ENCODE data around the gene TSPAN9.

TSPAN9 gene

DNA sequence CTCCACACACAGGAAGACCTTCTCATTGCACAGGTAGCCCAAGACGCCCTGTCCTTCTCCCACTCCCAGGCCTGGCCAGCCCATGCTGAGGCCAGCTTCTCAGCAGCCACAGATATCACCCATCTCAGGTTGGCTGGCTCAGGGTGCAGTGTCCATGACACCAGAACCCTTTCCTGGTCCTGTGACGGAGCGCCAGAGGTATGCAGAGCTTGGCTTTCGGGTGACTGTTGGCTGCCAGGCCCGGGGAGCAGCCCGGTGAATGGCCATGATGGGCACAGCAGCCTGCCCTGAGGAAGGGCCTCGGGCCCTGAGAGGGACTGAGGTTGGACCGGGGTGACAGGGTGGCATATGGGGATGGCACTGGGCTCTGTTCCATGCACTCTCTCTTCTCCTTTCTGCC lies 173.4 kb downstream of the TSPAN9 start:
- CTCF ChIA-PET = no interaction called here

DNA sequence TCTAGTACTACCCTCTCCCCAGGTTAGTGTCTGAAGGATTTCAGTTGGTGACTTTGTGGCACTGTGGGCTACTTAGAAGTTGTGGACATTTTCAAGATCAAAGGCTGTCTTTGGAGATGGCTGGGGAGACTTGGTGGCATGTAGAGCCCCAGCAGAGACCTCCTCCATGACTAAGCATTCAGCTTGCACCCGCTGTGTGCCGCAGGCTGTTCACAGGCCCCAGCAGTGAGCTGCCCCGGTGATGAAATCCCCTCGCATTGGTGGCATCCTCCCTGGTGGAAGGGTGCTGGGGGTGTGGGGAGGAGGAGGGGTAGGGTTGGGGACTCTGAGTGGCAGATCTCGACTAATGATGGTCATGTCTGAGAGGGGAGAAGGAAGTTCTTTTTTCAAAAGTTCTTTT lies 173.9 kb downstream of the TSPAN9 start:
- no peak for DNase-seq (ENCODE audit: extremely low spot score)
- POLR2A ChIA-PET = no interaction called here
- TF ChIP-seq, protein P1, sequence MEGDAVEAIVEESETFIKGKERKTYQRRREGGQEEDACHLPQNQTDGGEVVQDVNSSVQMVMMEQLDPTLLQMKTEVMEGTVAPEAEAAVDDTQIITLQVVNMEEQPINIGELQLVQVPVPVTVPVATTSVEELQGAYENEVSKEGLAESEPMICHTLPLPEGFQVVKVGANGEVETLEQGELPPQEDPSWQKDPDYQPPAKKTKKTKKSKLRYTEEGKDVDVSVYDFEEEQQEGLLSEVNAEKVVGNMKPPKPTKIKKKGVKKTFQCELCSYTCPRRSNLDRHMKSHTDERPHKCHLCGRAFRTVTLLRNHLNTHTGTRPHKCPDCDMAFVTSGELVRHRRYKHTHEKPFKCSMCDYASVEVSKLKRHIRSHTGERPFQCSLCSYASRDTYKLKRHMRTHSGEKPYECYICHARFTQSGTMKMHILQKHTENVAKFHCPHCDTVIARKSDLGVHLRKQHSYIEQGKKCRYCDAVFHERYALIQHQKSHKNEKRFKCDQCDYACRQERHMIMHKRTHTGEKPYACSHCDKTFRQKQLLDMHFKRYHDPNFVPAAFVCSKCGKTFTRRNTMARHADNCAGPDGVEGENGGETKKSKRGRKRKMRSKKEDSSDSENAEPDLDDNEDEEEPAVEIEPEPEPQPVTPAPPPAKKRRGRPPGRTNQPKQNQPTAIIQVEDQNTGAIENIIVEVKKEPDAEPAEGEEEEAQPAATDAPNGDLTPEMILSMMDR (IDR thresholded peaks at IDR 0.05; ENCODE audit: control extremely low read depth, extremely low read depth, low read depth, missing control alignments) = no peak
- CTCF ChIA-PET = no interaction called here

More for the DNA sequence above, 173.4 kb downstream of the TSPAN9 start:
- POLR2A ChIA-PET = no interaction called here
- TF ChIP-seq, protein P1 (IDR thresholded peaks at IDR 0.05; ENCODE audit: control extremely low read depth, extremely low read depth, low read depth, missing control alignments) = no peak
- no peak for DNase-seq (ENCODE audit: extremely low spot score)

DNA sequence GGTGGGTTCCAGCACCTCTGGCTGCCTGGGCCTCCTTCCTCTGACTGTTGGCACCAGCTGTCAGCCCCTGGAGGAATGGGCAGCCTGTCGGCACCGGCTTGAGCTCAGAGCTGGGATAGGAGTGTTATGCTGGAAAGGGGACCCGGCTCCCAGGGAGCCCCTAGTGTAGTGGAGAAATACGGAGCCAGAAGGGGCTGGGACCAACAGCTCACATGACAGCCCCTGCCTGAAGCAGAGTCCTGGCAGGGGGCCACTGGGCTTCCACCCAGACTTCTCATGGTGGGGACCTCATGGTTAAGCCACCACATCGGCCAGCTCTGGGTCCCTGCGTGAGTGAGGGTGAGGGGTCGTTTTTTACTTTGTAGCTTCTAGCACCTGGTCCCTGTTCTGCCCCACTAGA lies 174.5 kb downstream of the TSPAN9 start:
- ChIA-PET POLR2A (no interaction called here), CTCF (interaction anchor here (0.8 kb wide), 1 partner anchor 9 kb away, joined by 4 read pairs; no protein-coding TSS in a partner anchor)
- DNase-seq (ENCODE audit: extremely low spot score) = no peak
- TF ChIP-seq, protein P1 (IDR thresholded peaks at IDR 0.05; ENCODE audit: control extremely low read depth, extremely low read depth, low read depth, missing control alignments) = no peak

DNA sequence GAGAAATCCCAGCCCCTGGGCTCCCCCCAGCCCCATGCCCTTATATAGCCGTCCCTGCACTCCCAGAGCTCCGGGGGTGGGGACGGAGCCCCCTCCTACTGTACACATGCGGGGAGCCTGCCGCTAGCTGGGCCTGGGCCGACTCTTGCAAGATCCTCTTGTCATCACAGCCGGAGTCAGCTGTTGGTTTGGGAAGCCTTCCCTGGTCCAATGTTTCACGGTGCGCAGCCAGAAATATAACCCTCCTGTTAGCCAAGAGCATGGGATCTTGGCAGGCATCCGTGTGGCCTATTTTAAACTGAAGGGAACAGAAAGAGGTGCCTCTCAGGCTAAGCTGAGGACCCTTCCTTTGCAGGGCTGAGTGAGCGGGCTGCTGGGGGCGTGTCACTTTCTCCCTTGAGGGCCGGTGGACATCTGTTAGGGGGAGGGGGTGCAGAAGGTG lies 175.3 kb downstream of the TSPAN9 start:
- no peak for DNase-seq (ENCODE audit: extremely low spot score)
- ChIA-PET CTCF (interaction anchor here (0.8 kb wide), 1 partner anchor 9 kb away, joined by 4 read pairs; no protein-coding TSS in a partner anchor), POLR2A (no interaction called here)
- TF ChIP-seq, protein P1 (IDR thresholded peaks at IDR 0.05; ENCODE audit: control extremely low read depth, extremely low read depth, low read depth, missing control alignments) = no peak

DNA sequence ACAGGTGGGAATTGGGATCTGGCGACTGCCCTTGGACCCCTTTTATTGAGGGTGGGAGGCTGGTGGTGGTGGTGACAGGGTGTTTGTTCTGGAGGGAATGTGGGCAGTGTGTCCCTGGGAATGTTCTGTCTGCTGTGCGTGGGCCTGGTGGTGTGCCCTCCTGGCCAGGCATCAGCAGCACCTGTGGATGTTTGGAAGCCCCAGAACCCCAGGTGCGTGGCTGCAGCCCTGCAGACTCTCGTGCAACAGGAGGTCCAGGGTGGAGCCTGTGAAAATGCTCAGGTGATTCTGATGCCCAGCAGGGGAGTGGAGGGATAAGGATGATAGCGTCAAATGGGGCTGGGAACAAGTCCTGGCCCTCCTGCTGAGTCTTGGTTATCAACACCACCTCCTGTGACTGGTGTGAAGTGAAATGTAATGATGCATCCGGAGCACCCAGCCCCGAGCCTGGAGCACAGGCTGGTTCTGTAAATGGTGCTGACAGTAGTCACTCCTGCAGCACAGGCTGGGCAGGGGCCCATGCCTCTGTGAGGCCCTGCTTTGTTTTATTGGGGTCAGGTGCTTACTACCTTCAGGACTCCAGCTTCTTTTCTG lies 176.6 kb downstream of the TSPAN9 start:
- no peak for DNase-seq (ENCODE audit: extremely low spot score)
- CTCF ChIA-PET = interaction anchor here (0.8 kb wide), 1 partner anchor 50 kb away, joined by 3 read pairs; no protein-coding TSS in a partner anchor
- TF ChIP-seq, protein P1 (IDR thresholded peaks at IDR 0.05; ENCODE audit: control extremely low read depth, extremely low read depth, low read depth, missing control alignments) = no peak
- POLR2A ChIA-PET = no interaction called here

DNA sequence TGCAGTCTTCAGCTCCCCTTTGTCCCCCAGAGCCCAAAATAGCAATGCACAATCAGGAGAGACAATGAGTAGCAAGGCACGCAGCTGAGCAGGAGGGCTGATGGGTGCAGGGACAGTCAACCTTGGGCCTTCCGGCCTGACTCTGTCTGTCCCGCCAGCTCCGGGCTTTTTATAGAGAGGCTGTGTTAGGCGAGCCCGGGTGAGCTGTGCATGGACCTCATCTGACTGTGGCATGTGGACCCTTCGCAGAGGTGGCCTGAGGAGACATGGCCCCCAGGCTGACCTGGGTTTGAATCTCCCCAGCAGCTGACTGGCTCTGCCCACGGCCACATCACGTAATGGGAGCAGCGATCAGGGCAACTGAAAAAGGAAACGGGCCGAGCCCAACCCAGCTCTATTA lies 177.9 kb downstream of the TSPAN9 start:
- ChIA-PET POLR2A (no interaction called here), CTCF (interaction anchor here (1.2 to 2.3 kb wide), 2 partner anchors 20 to 24 kb away, joined by 3 to 6 read pairs; no protein-coding TSS in a partner anchor)
- no peak for DNase-seq (ENCODE audit: extremely low spot score)
- TF ChIP-seq, protein P1 (IDR thresholded peaks at IDR 0.05; ENCODE audit: control extremely low read depth, extremely low read depth, low read depth, missing control alignments) = no peak
